ENCODE measurements around the gene SPOPL. TPM values are rescaled to one million over a fixed set of nuclear protein-coding genes. Genes with fewer than 3 reads are reported as not detected.

The SPOPL gene
- total and polyA plus RNA-seq, 2 of the 4 experiments (the other 2 are of a cell fraction), result 4.8 to 20.3 TPM

GRCh38 chr2:138504092-138504491, 2.5 kb downstream of the SPOPL start:
- Histone ChIP-seq H3K4me1 (ENCODE audit: control insufficient read depth, insufficient read depth, low read length) (no peaks in the 10 kb centered on the region), H4K8ac (ENCODE audit: low read depth in 2 of 2, low read length in 2 of 2) (no peak overlapping the region), H2AK9ac (replicated peaks; ENCODE audit: low read depth, low read length, poor library complexity) (no peak overlapping the region), H2BK20ac (ENCODE audit: low read depth, low read length) (no peak overlapping the region), H3K79me1 (ENCODE audit: low read depth in 1 of 2, low read length in 2 of 2) (peaks cover 13 to 40% of the 10 kb centered on the region in 2 experiments), H4K91ac (ENCODE audit: insufficient read depth, low read depth, low read length) (no peak overlapping the region), H3K18ac (ENCODE audit: low read depth, low read length) (no peak overlapping the region), H4K5ac (ENCODE audit: low read depth, low read length) (no peak overlapping the region), H3K9me3 (ENCODE audit: control insufficient read depth, insufficient read depth, low read length) (no peaks in the 10 kb centered on the region), H3K27me3 (ENCODE audit: control insufficient read depth, insufficient read depth, low read length) (no peaks in the 10 kb centered on the region), H3K9ac (ENCODE audit: low read depth, low read length) (no peak overlapping the region), H3K36me3 (ENCODE audit: control insufficient read depth, insufficient read depth, low read length) (no peaks in the 10 kb centered on the region), H3K4me2 (ENCODE audit: low read depth, low read length) (no peak overlapping the region), H4K20me1 (ENCODE audit: insufficient read depth, low read length) (peaks cover 9% of the 10 kb centered on the region; the same call in 1 of the 2 replicates), H2BK120ac (ENCODE audit: low read depth, low read length) (no peak overlapping the region), H3K4me3 (ENCODE audit: insufficient read depth, low read depth, low read length) (no peak overlapping the region), H2BK5ac (ENCODE audit: low read depth, low read length, poor library complexity, severe bottlenecking) (no peak overlapping the region), H2AK5ac (ENCODE audit: low read depth, low read length) (no peak overlapping the region), H2BK15ac (ENCODE audit: low read depth, low read length) (no peak overlapping the region), H3K9me1 (ENCODE audit: insufficient read depth, low read length) (peaks cover 7% of the 10 kb centered on the region; the same call in 1 of the 2 replicates), H3K27ac (ENCODE audit: insufficient read depth, low read length) (no peak overlapping the region), H2AFZ (replicated peaks; ENCODE audit: low read length, poor library complexity) (no peak overlapping the region), H3K56ac (ENCODE audit: extremely low read depth, insufficient read depth, low read length) (no peak overlapping the region), H3K23ac (ENCODE audit: low read depth, low read length) (no peak overlapping the region), H3K14ac (replicated peaks; ENCODE audit: low read depth, low read length) (no peak overlapping the region), H3K4ac (ENCODE audit: low read depth, low read length) (no peak overlapping the region)
- DNase-seq (no peak), ATAC-seq (ENCODE audit: low read depth) (no peak)
- BruUV-seq (replicated peaks), result no TSS peak
- intact Hi-C loops (cut with micrococcal nuclease) (loop anchor here (5.0 to 10.0 kb wide), 3 partner anchors 283 to 589 kb away; no protein-coding TSS in a partner anchor), in situ Hi-C loops (cut with MboI; ENCODE audit: low sequenced_read_pairs) (no loop called here), dilution Hi-C loops (cut with HindIII; ENCODE audit: low sequenced_read_pairs, unreplicated experiment) (no loop called here)
- ChIA-PET CTCF (no interaction called here), POLR2A (ENCODE audit: unreplicated experiment) (no interaction called here)
- TF ChIP-seq USF2 (IDR thresholded peaks at IDR 0.05; ENCODE audit: low read depth, low read length), result no peak
- no peak for TF ChIP-seq CEBPB (IDR thresholded peaks at IDR 0.05; ENCODE audit: low read depth, low read length)
- TF ChIP-seq POLR2A (IDR thresholded peaks at IDR 0.05; ENCODE audit: low read depth, low read length), result no peak
- TF ChIP-seq CHD1 (IDR thresholded peaks at IDR 0.05; ENCODE audit: low read depth, low read length), result no peak
- no peak for TF ChIP-seq BHLHE40 (IDR thresholded peaks at IDR 0.05; ENCODE audit: low read depth, low read length)
- TF ChIP-seq RFX5 (IDR thresholded peaks at IDR 0.05; ENCODE audit: low read depth, low read length), result no peak
- TF ChIP-seq NFE2L2 (IDR thresholded peaks at IDR 0.05; ENCODE audit: low read depth, low read length), result no peak
- TF ChIP-seq MAFK (IDR thresholded peaks at IDR 0.05; ENCODE audit: low read depth, low read length), result no peak
- no peak for TF ChIP-seq RAD21 (IDR thresholded peaks at IDR 0.05; ENCODE audit: low read length)
- TF ChIP-seq SMC3 (IDR thresholded peaks at IDR 0.05; ENCODE audit: low read depth, low read length), result no peak
- TF ChIP-seq ELK1 (IDR thresholded peaks at IDR 0.05; ENCODE audit: borderline replicate concordance, low read depth, low read length), result no peak
- TF ChIP-seq CTCF (conservative IDR thresholded peaks at IDR 0.05; ENCODE audit: low read depth, low read length), result no peak
- TF ChIP-seq MAZ (IDR thresholded peaks at IDR 0.05; ENCODE audit: borderline replicate concordance, low read depth, low read length), result no peak
- TF ChIP-seq MXI1 (IDR thresholded peaks at IDR 0.05; ENCODE audit: borderline replicate concordance, low read depth, low read length), result no peak
- TF ChIP-seq RCOR1 (IDR thresholded peaks at IDR 0.05; ENCODE audit: insufficient replicate concordance, low read length), result no peak
- no peak for TF ChIP-seq FOS (IDR thresholded peaks at IDR 0.05; ENCODE audit: low read depth, low read length)
